ENCODE measurements around the gene KATNB1. TPM values are rescaled to one million over a fixed set of nuclear protein-coding genes. Genes with fewer than 3 reads are reported as not detected.
"Not testable (repeated sequence)": the region's sequence is repeated elsewhere in the genome, so short reads cannot be mapped to it uniquely, and the experiment has no call there.

Gene KATNB1
- polyA plus RNA-seq, 4 donors: 9.6 to 19.3 (median 12.1) TPM

DNA sequence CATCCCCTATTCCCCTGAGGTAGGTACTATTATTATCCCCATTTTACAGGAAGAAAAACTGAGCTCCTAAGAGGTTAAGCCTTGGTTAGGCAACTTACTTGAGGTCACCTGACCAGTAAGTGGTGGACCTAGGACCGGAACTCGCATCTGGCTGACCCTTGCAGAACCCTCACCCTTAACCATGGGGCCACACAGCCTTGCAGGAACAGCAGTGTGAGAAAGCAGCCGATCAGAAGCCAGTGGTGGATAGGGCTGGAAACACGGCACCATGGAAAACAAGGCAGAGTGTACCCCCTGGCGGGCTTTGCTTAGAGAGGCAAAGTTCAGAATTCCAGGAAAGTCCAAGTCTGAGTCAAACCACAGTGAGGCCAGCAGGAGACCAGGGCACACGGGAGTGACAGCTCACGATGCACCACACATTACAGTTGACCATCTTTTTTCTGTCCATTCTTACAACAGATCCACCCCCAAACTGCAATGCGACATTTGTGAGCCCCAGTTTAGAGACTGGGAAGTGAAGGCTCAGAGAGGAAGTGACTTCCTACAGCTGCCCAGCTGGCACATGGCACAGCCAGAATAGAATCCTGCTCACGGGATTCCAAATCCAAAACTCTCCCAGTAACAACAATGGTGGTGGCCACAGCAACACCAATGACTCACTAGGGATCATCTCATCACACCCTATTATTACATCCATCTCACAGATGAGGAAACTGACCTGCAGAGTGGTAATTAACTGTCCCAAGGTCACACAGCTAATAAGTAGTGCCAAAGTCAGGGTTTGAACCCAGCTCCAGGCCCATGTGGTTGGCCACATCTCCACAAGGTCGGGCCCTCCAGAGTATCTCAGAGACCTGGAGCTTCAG is 46.4 kb downstream of the KATNB1 start:
- Histone ChIP-seq H3K4me3 (ENCODE audit: low read depth in 1 of 3, low read length in 3 of 3) (no peak overlapping the region), H3K36me3 (ENCODE audit: control insufficient read depth in 3 of 3, insufficient read depth in 2 of 3, low read depth in 1 of 3, low read length in 3 of 3) (peaks cover 0 to 67% (median 2%) of the 10 kb centered on the region in 3 donors), H3K9me3 (ENCODE audit: control insufficient read depth in 2 of 2, insufficient read depth in 1 of 2, low read depth in 1 of 2, low read length in 1 of 2) (no peaks in the 10 kb centered on the region), H3K27me3 (ENCODE audit: control insufficient read depth in 3 of 3, insufficient read depth in 3 of 3, low read length in 3 of 3) (no peaks in the 10 kb centered on the region), H3K27ac (ENCODE audit: low read depth in 1 of 3, low read length in 2 of 3) (peak overlapping the region in 1 of 3 donors; percentile 69), H3K4me1 (ENCODE audit: control insufficient read depth in 3 of 3, insufficient read depth in 2 of 3, low read depth in 1 of 3, low read length in 2 of 3) (peaks cover 0 to 12% (median 0%) of the 10 kb centered on the region in 3 donors)
- FAIRE-seq: no peak
- peak in 1 of 2 donors; percentile 79 for DNase-seq
- 75 to 83% (median 83%) methylated on average over 10 of the region's 10 CpGs for WGBS, 3 donors

DNA sequence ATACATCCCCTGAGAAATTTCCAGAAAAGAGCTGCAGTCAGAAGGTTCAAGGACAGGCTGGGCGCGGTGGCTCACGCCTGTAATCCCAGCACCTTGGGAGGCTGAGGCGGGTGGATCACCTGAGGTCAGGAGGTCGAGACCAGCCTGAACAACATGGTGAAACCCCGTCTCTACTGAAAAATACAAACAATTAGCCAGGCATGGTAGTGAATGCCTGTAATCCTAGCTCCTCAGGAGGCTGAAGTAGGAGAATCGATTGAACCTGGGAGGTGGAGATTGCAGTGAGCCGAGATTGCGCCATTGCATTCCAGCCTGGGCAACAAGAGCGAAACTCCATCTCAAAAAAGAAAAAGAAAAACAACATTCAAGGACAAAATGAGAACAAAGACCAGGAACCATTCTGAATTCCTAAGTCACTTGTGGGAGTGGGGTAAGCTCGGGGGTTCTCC is 47.1 kb downstream of the KATNB1 start:
- DNase-seq: peak in 1 of 2 donors; percentile 30
- peaks cover 0 to 12% (median 0%) of the 10 kb centered on the region in 3 donors for H3K4me1 ChIP-seq (ENCODE audit: control insufficient read depth in 3 of 3, insufficient read depth in 2 of 3, low read depth in 1 of 3, low read length in 2 of 3)
- not testable (repeated sequence) for H3K4me3 ChIP-seq (ENCODE audit: low read depth in 1 of 3, low read length in 3 of 3); FAIRE-seq; H3K27me3 ChIP-seq (ENCODE audit: control insufficient read depth in 3 of 3, insufficient read depth in 3 of 3, low read length in 3 of 3); H3K9me3 ChIP-seq (ENCODE audit: control insufficient read depth in 2 of 2, insufficient read depth in 1 of 2, low read depth in 1 of 2, low read length in 1 of 2)
- H3K36me3 ChIP-seq (ENCODE audit: control insufficient read depth in 3 of 3, insufficient read depth in 2 of 3, low read depth in 1 of 3, low read length in 3 of 3): peaks cover 0 to 70% (median 3%) of the 10 kb centered on the region in 3 donors
- WGBS, 3 donors: 81 to 87% (median 84%) methylated on average over 11 of the region's 11 CpGs
- H3K27ac ChIP-seq (ENCODE audit: low read depth in 1 of 3, low read length in 2 of 3): peak overlapping the region in 1 of 3 donors; percentile 69

DNA sequence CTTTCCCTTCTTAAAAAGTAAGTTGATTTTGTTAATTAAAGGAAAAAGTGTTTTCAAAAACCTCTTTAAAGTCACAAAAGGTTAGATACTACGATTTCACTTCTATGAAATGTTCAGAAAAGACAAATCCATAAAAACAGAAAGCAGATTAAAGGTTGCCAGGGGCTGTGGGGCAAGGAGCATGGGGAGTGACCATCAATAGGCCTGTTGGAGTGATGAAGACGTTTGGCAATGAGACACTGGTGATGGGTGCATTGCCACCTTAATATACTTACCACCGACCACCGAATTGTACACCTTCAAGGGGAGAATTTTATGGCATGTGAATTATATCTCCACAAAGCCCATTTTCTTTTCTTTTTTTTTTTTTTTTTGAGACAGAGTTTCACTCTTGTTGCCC is 47.5 kb downstream of the KATNB1 start:
- no peak for FAIRE-seq
- Histone ChIP-seq H3K9me3 (ENCODE audit: control insufficient read depth in 2 of 2, insufficient read depth in 1 of 2, low read depth in 1 of 2, low read length in 1 of 2) (no peaks in the 10 kb centered on the region), H3K27ac (ENCODE audit: low read depth in 1 of 3, low read length in 2 of 3) (peak overlapping the region in 1 of 3 donors; percentile 54), H3K4me3 (ENCODE audit: low read depth in 1 of 3, low read length in 3 of 3) (no peak overlapping the region), H3K27me3 (ENCODE audit: control insufficient read depth in 3 of 3, insufficient read depth in 3 of 3, low read length in 3 of 3) (no peaks in the 10 kb centered on the region), H3K36me3 (ENCODE audit: control insufficient read depth in 3 of 3, insufficient read depth in 2 of 3, low read depth in 1 of 3, low read length in 3 of 3) (peaks cover 0 to 72% (median 4%) of the 10 kb centered on the region in 3 donors), H3K4me1 (ENCODE audit: control insufficient read depth in 3 of 3, insufficient read depth in 2 of 3, low read depth in 1 of 3, low read length in 2 of 3) (peaks cover 0 to 12% (median 0%) of the 10 kb centered on the region in 3 donors)
- 83 to 87% (median 86%) methylated on average over 4 of the region's 4 CpGs for WGBS, 3 donors
- no peak for DNase-seq

DNA sequence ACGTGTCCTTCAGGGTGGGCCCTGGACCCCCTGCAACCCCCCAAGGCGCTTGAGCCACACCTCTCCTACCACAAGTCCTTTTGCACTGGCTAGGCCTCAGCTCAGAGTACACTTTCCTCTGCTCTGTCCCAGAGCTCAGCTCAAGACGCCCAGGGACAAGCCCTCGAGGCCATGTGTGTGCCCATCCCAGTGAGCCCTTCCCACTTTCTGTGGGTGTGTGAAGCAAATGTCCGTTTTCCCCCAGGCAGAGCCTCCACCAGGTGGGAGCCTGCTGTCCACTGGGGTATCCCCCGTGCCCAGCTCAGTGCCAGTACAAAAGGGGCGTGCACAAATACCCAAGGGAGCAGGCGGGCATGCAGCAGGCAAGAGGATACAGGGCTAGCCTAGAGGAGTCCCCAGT is 48.3 kb downstream of the KATNB1 start:
- Histone ChIP-seq H3K27me3 (ENCODE audit: control insufficient read depth in 3 of 3, insufficient read depth in 3 of 3, low read length in 3 of 3) (no peaks in the 10 kb centered on the region), H3K9me3 (ENCODE audit: control insufficient read depth in 2 of 2, insufficient read depth in 1 of 2, low read depth in 1 of 2, low read length in 1 of 2) (no peaks in the 10 kb centered on the region), H3K4me1 (ENCODE audit: control insufficient read depth in 3 of 3, insufficient read depth in 2 of 3, low read depth in 1 of 3, low read length in 2 of 3) (peaks cover 0 to 18% (median 0%) of the 10 kb centered on the region in 3 donors), H3K4me3 (ENCODE audit: low read depth in 1 of 3, low read length in 3 of 3) (no peak overlapping the region), H3K36me3 (ENCODE audit: control insufficient read depth in 3 of 3, insufficient read depth in 2 of 3, low read depth in 1 of 3, low read length in 3 of 3) (peaks cover 0 to 77% (median 4%) of the 10 kb centered on the region in 3 donors), H3K27ac (ENCODE audit: low read depth in 1 of 3, low read length in 2 of 3) (no peak overlapping the region)
- DNase-seq (no peak), FAIRE-seq (no peak)
- WGBS, 3 donors: 86 to 88% (median 87%) methylated on average over 8 of the region's 8 CpGs

DNA sequence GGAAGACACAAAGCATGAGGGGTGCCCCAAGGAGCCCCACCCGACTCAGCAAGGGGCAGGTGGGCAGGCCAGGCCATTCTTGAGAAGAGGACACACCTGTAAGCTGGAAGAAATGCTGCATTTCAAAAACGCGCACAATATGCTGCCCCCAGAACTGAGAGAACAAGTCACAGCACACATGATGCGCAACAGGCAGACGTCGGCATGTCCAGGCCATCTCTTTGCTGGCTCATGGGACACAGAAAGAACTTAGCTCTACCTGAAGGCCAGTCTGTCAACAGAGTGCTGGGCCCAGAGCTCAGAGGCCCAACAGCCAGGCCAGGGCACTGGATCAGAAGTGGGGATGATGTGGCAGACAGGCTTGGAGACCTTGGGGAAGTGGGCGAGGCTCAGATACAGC is 48.8 kb downstream of the KATNB1 start:
- Histone ChIP-seq H3K27me3 (ENCODE audit: control insufficient read depth in 3 of 3, insufficient read depth in 3 of 3, low read length in 3 of 3) (no peaks in the 10 kb centered on the region), H3K4me1 (ENCODE audit: control insufficient read depth in 3 of 3, insufficient read depth in 2 of 3, low read depth in 1 of 3, low read length in 2 of 3) (peaks cover 0 to 18% (median 0%) of the 10 kb centered on the region in 3 donors), H3K4me3 (ENCODE audit: low read depth in 1 of 3, low read length in 3 of 3) (no peak overlapping the region), H3K9me3 (ENCODE audit: control insufficient read depth in 2 of 2, insufficient read depth in 1 of 2, low read depth in 1 of 2, low read length in 1 of 2) (no peaks in the 10 kb centered on the region), H3K36me3 (ENCODE audit: control insufficient read depth in 3 of 3, insufficient read depth in 2 of 3, low read depth in 1 of 3, low read length in 3 of 3) (peaks cover 0 to 81% (median 6%) of the 10 kb centered on the region in 3 donors), H3K27ac (ENCODE audit: low read depth in 1 of 3, low read length in 2 of 3) (no peak overlapping the region)
- DNase-seq (no peak), FAIRE-seq (no peak)
- 92 to 95% (median 94%) methylated on average over 7 of the region's 7 CpGs for WGBS, 3 donors

DNA sequence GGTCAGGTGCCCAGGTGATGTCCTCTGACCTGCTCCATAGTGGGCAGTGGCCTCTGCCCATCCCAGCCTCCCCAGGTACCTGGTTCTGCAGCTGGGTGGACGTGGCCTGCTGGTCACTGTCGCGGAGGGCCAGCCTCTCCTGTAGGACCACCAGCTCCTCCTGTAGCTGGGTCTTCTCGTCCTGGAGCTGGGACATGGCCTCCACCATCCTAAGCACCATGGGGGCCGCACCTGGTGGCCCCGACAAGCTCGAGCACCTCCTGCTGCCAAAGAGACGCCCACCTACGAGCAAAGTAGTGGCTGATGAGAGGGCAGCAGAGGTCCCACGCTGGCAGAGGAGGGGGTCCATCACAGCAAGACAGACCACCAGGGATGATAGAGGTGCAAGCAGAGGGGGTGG is 49.8 kb downstream of the KATNB1 start:
- Histone ChIP-seq H3K27me3 (ENCODE audit: control insufficient read depth in 3 of 3, insufficient read depth in 3 of 3, low read length in 3 of 3) (no peaks in the 10 kb centered on the region), H3K9me3 (ENCODE audit: control insufficient read depth in 2 of 2, insufficient read depth in 1 of 2, low read depth in 1 of 2, low read length in 1 of 2) (no peaks in the 10 kb centered on the region), H3K4me3 (ENCODE audit: low read depth in 1 of 3, low read length in 3 of 3) (no peak overlapping the region), H3K27ac (ENCODE audit: low read depth in 1 of 3, low read length in 2 of 3) (no peak overlapping the region), H3K4me1 (ENCODE audit: control insufficient read depth in 3 of 3, insufficient read depth in 2 of 3, low read depth in 1 of 3, low read length in 2 of 3) (peaks cover 0 to 18% (median 0%) of the 10 kb centered on the region in 3 donors), H3K36me3 (ENCODE audit: control insufficient read depth in 3 of 3, insufficient read depth in 2 of 3, low read depth in 1 of 3, low read length in 3 of 3) (peaks cover 0 to 85% (median 6%) of the 10 kb centered on the region in 3 donors)
- FAIRE-seq (no peak), DNase-seq (no peak)
- WGBS, 3 donors: 91 to 95% (median 93%) methylated on average over 10 of the region's 10 CpGs

DNA sequence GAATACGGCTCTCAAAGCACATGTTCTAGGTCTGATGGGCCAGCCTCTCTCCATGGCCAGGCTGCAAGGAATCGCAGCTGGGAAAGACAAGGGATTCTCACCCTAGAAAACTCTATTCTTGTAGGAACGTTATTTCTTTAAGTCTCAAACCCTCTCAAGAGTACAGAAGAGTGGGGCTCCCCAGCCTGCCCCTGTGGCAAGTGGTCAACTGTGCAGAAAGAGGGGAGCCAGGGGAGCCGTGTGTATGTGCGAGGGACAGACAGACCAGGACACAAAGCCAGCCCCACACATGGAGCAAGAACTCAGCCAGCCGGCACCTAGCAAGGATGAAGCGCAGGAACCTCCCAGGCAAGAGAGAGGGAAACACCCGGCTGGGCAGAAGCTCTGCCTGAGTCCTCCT is 50.4 kb downstream of the KATNB1 start:
- no peak overlapping the region for H3K27ac ChIP-seq (ENCODE audit: low read depth in 1 of 3, low read length in 2 of 3)
- WGBS, 3 donors: 91 to 94% (median 92%) methylated on average over 8 of the region's 8 CpGs
- no peak for FAIRE-seq
- H3K36me3 ChIP-seq (ENCODE audit: control insufficient read depth in 3 of 3, insufficient read depth in 2 of 3, low read depth in 1 of 3, low read length in 3 of 3): peaks cover 0 to 89% (median 6%) of the 10 kb centered on the region in 3 donors
- peaks cover 0 to 18% (median 0%) of the 10 kb centered on the region in 3 donors for H3K4me1 ChIP-seq (ENCODE audit: control insufficient read depth in 3 of 3, insufficient read depth in 2 of 3, low read depth in 1 of 3, low read length in 2 of 3)
- no peaks in the 10 kb centered on the region for H3K27me3 ChIP-seq (ENCODE audit: control insufficient read depth in 3 of 3, insufficient read depth in 3 of 3, low read length in 3 of 3)
- H3K9me3 ChIP-seq (ENCODE audit: control insufficient read depth in 2 of 2, insufficient read depth in 1 of 2, low read depth in 1 of 2, low read length in 1 of 2): no peaks in the 10 kb centered on the region
- no peak overlapping the region for H3K4me3 ChIP-seq (ENCODE audit: low read depth in 1 of 3, low read length in 3 of 3)
- DNase-seq: no peak

DNA sequence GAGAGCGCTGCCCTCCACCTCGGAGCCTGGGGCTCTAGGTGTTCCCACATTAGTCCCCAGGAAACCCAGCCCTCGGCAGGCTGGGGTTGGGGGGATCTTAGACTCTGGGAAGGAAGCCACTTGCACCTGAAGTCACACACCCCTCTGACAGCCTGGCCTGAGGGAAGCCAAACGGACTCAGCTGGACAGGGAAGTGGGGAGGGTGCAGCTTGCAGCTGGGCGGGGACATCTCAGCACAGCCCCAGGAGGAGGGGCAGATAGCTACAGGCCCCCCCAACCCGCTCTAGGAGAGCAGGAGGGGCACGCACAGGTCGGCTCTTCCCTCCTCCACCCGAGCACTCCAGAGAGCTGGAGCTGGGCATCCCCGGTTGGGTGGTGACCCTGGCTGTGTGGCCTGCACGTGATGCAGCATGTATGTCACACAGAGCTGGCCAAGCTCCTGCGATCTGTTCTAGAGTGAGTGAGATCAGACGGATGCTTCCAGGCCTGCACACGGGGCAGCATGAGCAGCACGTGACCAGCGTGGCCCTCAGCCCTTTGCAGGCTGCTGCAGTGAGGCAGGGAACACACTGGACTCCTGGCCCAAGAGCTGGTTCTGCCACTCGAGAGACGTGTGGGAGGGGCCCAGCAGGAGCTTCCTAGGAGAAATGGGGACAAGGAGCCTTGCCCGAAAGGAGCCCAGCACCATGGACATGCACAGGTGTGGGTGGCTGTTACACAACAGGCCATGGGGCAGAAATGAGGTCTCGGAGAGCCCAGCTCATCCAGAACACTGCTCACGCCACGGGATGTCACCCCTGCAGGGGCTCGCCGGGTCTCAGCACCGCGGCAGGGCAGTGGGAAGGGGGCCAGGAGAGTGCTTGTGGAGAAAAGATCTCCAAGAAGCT is 51.3 kb downstream of the KATNB1 start:
- Histone ChIP-seq H3K4me1 (ENCODE audit: control insufficient read depth in 3 of 3, insufficient read depth in 2 of 3, low read depth in 1 of 3, low read length in 2 of 3) (peaks cover 0 to 13% (median 0%) of the 10 kb centered on the region in 3 donors), H3K4me3 (ENCODE audit: low read depth in 1 of 3, low read length in 3 of 3) (no peak overlapping the region), H3K36me3 (ENCODE audit: control insufficient read depth in 3 of 3, insufficient read depth in 2 of 3, low read depth in 1 of 3, low read length in 3 of 3) (peaks cover 0 to 89% (median 6%) of the 10 kb centered on the region in 3 donors), H3K27ac (ENCODE audit: low read depth in 1 of 3, low read length in 2 of 3) (no peak overlapping the region), H3K9me3 (ENCODE audit: control insufficient read depth in 2 of 2, insufficient read depth in 1 of 2, low read depth in 1 of 2, low read length in 1 of 2) (no peaks in the 10 kb centered on the region), H3K27me3 (ENCODE audit: control insufficient read depth in 3 of 3, insufficient read depth in 3 of 3, low read length in 3 of 3) (no peaks in the 10 kb centered on the region)
- DNase-seq: no peak
- 70 to 74% (median 70%) methylated on average over 23 to 26 of the region's 26 CpGs for WGBS, 3 donors
- no peak for FAIRE-seq
